ENCODE data around the gene PRMT7.
"Not testable (repeated sequence)": the region's sequence is repeated elsewhere in the genome, so short reads cannot be mapped to it uniquely, and the experiment has no call there.

GRCh38 chr16:68288796-68289195, 22.0 kb upstream of the PRMT7 start:
- not testable (repeated sequence) for TF ChIP-seq CTCF (IDR thresholded peaks at IDR 0.05; ENCODE audit: insufficient read depth, low read depth, low read length); EZH2 (IDR thresholded peaks at IDR 0.05; ENCODE audit: insufficient read depth, low read length)

All from astrocyte (in vitro differentiated cells and primary cell).